K562 (cell line): ENCODE results near the gene GPC3. TPM values are rescaled to one million over a fixed set of nuclear protein-coding genes. Genes with fewer than 3 reads are reported as not detected.

Source experiments
- ATAC-seq: fragments of 200-7000 bp; cut with Tn5 transposase; 3 replicates; pipeline ENCODE4 v1.9.1; 2020; ENCODE audit warnings: moderate library complexity
- BruUV-seq: library from RNA; stranded (reverse); fragments of 400-500 nt; replicated peaks from 2 replicates; lab custom pipeline; 2021; lab: Mats Ljungman, UMichigan
- CTCF ChIA-PET: fragments of 300-600 bp; formaldehyde crosslinking; extraction: SDS; loops from one replicate; lab custom pipeline; 2021; ENCODE audit warnings: low intra/inter-chr PET ratio; lab: Yijun Ruan, JAX
- POLR2A ChIA-PET: fragments of 300-600, 350-650 bp; sonication (Branson Sonifier 250); formaldehyde crosslinking; extraction: SDS; loops from one replicate; lab custom pipeline; 2021; ENCODE audit warnings: antibody characterized with exemption, inconsistent platforms; lab: Yijun Ruan, JAX
- DNase-seq, 4 experiments: peaks; one replicate each; pipeline versions ENCODE4 v3.0.0 to v3.0.0-alpha.2; 2011 to 2018; ENCODE audit warnings: low spot score in 3 of 4, mixed read lengths in 3 of 4; ENCODE audit errors: extremely low read depth in 1 of 4
- FAIRE-seq: peaks from 2 replicates; lab custom pipeline; 2011; peaks lifted over from hg19 to GRCh38; lab: Jason Lieb, UNC
- H2AFZ ChIP-seq: 2 replicates; pipeline ENCODE4 v1.6.0; 2011; ENCODE audit warnings: low read depth, low read length, control low read depth, inconsistent platforms
- H3K27ac ChIP-seq: fragments of 200-600 bp; 3 replicates; pipeline ENCODE4 v1.8.0; 2011; ENCODE audit warnings: low read depth, mild to moderate bottlenecking, control low read depth, inconsistent platforms, low read length, moderate library complexity, mixed read lengths; ENCODE audit errors: extremely low read depth
- H3K27me3 ChIP-seq, 2 experiments: fragments of 300-600 bp in 1 of 2; 2 replicates in 1 of 2; 3 replicates in 1 of 2; pipeline versions ENCODE4 v1.6.0 to v1.8.0; 2011; ENCODE audit warnings: inconsistent platforms in 2 of 2, low read length in 2 of 2, mild to moderate bottlenecking in 1 of 2, mixed read lengths in 1 of 2, moderate library complexity in 1 of 2; ENCODE audit not compliant: control insufficient read depth in 2 of 2, insufficient read depth in 2 of 2
- H3K36me3 ChIP-seq: fragments of 300-600 bp; 3 replicates; pipeline ENCODE4 v1.8.0; 2011; ENCODE audit warnings: mild to moderate bottlenecking, low read length, inconsistent platforms; ENCODE audit not compliant: control insufficient read depth, insufficient read depth
- H3K4me1 ChIP-seq, 2 experiments: fragments of 200-600 bp in 1 of 2; replicated peaks in 1 of 2; 2 replicates in 1 of 2; 3 replicates in 1 of 2; pipeline versions ENCODE4 v1.5.1 to v1.8.0; 2011; ENCODE audit warnings: inconsistent platforms in 2 of 2, low read length in 2 of 2, mild to moderate bottlenecking in 1 of 2, mixed read lengths in 1 of 2, moderate library complexity in 1 of 2; ENCODE audit not compliant: control insufficient read depth in 2 of 2, insufficient read depth in 2 of 2
- H3K4me2 ChIP-seq: 2 replicates; pipeline ENCODE4 v1.6.1; 2011; ENCODE audit warnings: low read length, control low read depth, inconsistent platforms, mixed read lengths; ENCODE audit not compliant: insufficient read depth
- H3K4me3 ChIP-seq: fragments of 200-600 bp; sonication (generic), shearing (Covaris generic); 2 replicates; pipeline ENCODE4 v1.5.1; 2016; ENCODE audit warnings: control low read depth, inconsistent platforms
- H3K79me2 ChIP-seq: fragments of 200-600 bp; 3 replicates; pipeline ENCODE4 v1.8.0; 2011; ENCODE audit warnings: low read length, inconsistent platforms; ENCODE audit not compliant: control insufficient read depth, insufficient read depth
- H3K9ac ChIP-seq, 2 experiments: 2 replicates each; pipeline versions ENCODE4 v1.6.0 to v1.6.1; 2011; ENCODE audit warnings: low read depth in 2 of 2, low read length in 2 of 2, control low read depth in 1 of 2, inconsistent platforms in 1 of 2, mild to moderate bottlenecking in 1 of 2, mixed read lengths in 1 of 2; ENCODE audit not compliant: insufficient read depth in 1 of 2
- H3K9me1 ChIP-seq: one replicate; pipeline ENCODE4 v1.6.0; 2011; ENCODE audit warnings: inconsistent platforms, mild to moderate bottlenecking, low read length, moderate library complexity; ENCODE audit not compliant: control insufficient read depth, insufficient read depth
- H3K9me3 ChIP-seq: replicated peaks from 2 replicates; pipeline ENCODE4 v1.5.1; 2011; ENCODE audit warnings: low read depth, low read length, inconsistent platforms; ENCODE audit not compliant: control insufficient read depth, insufficient read depth
- H4K20me1 ChIP-seq: replicated peaks from 2 replicates; pipeline ENCODE4 v1.6.1; 2011; ENCODE audit warnings: low read length, inconsistent platforms, mixed read lengths; ENCODE audit not compliant: control insufficient read depth, insufficient read depth
- CUX1 ChIP-seq: fragments of 200-800 bp; sonication (Bioruptor generic); IDR thresholded peaks from 2 replicates; pipeline ENCODE4 v1.6.1; 2016; ENCODE audit warnings: missing genetic modification characterization, missing compliant biosample characterization
- E2F6 ChIP-seq, 2 experiments: IDR thresholded peaks; 2 replicates each; pipeline ENCODE4 v1.6.1; 2011; ENCODE audit warnings: borderline replicate concordance in 1 of 2, control low read depth in 1 of 2, low read depth in 1 of 2, low read length in 1 of 2, mild to moderate bottlenecking in 1 of 2, mixed read lengths in 1 of 2, moderate library complexity in 1 of 2; ENCODE audit not compliant: insufficient read depth in 1 of 2, insufficient read length in 1 of 2, poor library complexity in 1 of 2, severe bottlenecking in 1 of 2; ENCODE audit errors: extremely low read depth in 1 of 2
- RB1 ChIP-seq: fragments of 450-650 bp; IDR thresholded peaks from 2 replicates; pipeline ENCODE4 v1.6.1; 2017; ENCODE audit warnings: low read depth, mild to moderate bottlenecking
- RBM25 ChIP-seq: fragments of 200-400 bp; formaldehyde crosslinking; IDR thresholded peaks from 2 replicates; pipeline ENCODE4 v1.6.1; 2018; ENCODE audit warnings: low read length, low read depth, moderate library complexity; ENCODE audit not compliant: severe bottlenecking
- WGBS: fragments of 100-300 bp; shearing (Covaris generic); methylation state at CpG from one replicate; pipeline ENCODE4 v1.1.6; 2016; ENCODE audit warnings: low coverage, mixed read lengths; ENCODE audit not compliant: insufficient coverage; ENCODE audit errors: missing lambda C conversion rate; 5-methylcytosine and 5-hydroxymethylcytosine counted together
- in situ Hi-C: fragments of 300-500 bp; cut with MboI; formaldehyde crosslinking; loops from 4 replicates; pipeline ENCODE4 v1.15.0; 2018; ENCODE audit warnings: inconsistent platforms, mixed read lengths
- intact Hi-C: fragments of 100-400 bp; cut with micrococcal nuclease; formaldehyde crosslinking; loops from 2 replicates; pipeline ENCODE4 v1.14.2; 2022
- polyA plus RNA-seq, 8 experiments: library from polyadenylated mRNA; depleted of rRNA in 4 of 8; stranded (reverse) in 5 of 8; unstranded in 3 of 8; fragments of >200 nt; fragmentation: Nextera tagmentation in 2 of 8; fragmentation: Illumina TruSeq in 1 of 8; extraction: Ambion mirVana in 2 of 8; extraction: Trizol in 1 of 8; gene quantifications; 2 replicates each; pipeline versions ENCODE4 v1.2.1 to v1.2.3, GENCODE V29; 2011 to 2014; ENCODE audit warnings: inconsistent platforms in 1 of 8, missing spikeins in 1 of 8
- total RNA-seq, 7 experiments: library from RNA; depleted of rRNA in 6 of 7; stranded (reverse); fragments of >200 nt in 6 of 7; fragmentation: Illumina TruSeq in 2 of 7; extraction: Trizol in 2 of 7; gene quantifications; 2 replicates each; pipeline versions ENCODE4 v1.2.1 to v1.2.3, GENCODE V29; 2011 to 2021; ENCODE audit warnings: low replicate concordance in 1 of 7

Gene GPC3
- total and polyA plus RNA-seq, 9 of the 15 experiments (the other 6 are each of a cell fraction or from before 2014, with no cell fraction given), result 0.42 TPM; not detected in 8

- no peaks in the 10 kb centered on the region for H3K27me3 ChIP-seq
- DNase-seq (no peak), FAIRE-seq (no peak), ATAC-seq (no peak)
- no peak for TF ChIP-seq E2F6 (IDR thresholded peaks at IDR 0.05; ENCODE audit: borderline replicate concordance in 1 of 2, extremely low read depth in 1 of 2, insufficient read depth in 1 of 2, insufficient read length in 1 of 2, low read depth in 1 of 2, low read length in 1 of 2, poor library complexity in 1 of 2, severe bottlenecking in 1 of 2)
- TF ChIP-seq RB1, result no peak
- no peaks in the 10 kb centered on the region for H3K79me2 ChIP-seq
- H3K9me1 ChIP-seq, result no peaks in the 10 kb centered on the region
- no peak overlapping the region for H3K9ac ChIP-seq
- ChIA-PET CTCF (no interaction called here), POLR2A (no interaction called here)
- H3K27ac ChIP-seq, result no peak overlapping the region
- no peak overlapping the region for H3K4me2 ChIP-seq
- no peak overlapping the region for H3K4me3 ChIP-seq
- no peaks in the 10 kb centered on the region for H3K36me3 ChIP-seq
- no peaks in the 10 kb centered on the region for H4K20me1 ChIP-seq
- H3K4me1 ChIP-seq, result no peaks in the 10 kb centered on the region
- in situ Hi-C loops, result no loop called here
- no peaks in the 10 kb centered on the region for H3K9me3 ChIP-seq
- BruUV-seq, result no TSS peak
- intact Hi-C loops, result no loop called here
- H2AFZ ChIP-seq, result no peak overlapping the region
- WGBS, result 0% methylated on average over 3 of the region's 3 CpGs
Observed at GRCh38 chrX:133950214-133950613, 35.2 kb downstream of the GPC3 start.

GRCh38 chrX:133948895-133949294 lies 36.5 kb downstream of the GPC3 start:
- H4K20me1 ChIP-seq, result no peaks in the 10 kb centered on the region
- 0% methylated on average over 1 of the region's 1 CpG for WGBS
- no peaks in the 10 kb centered on the region for H3K4me1 ChIP-seq
- POLR2A ChIA-PET, result interaction anchor here (1.0 kb wide), 1 partner anchor 14 kb away, joined by 3 read pairs; no protein-coding TSS in a partner anchor
- in situ Hi-C loops, result no loop called here
- peak; percentile 78 for TF ChIP-seq RBM25
- no peak for TF ChIP-seq CUX1 (CRISPR knock-in tag)
- TF ChIP-seq, all 486 proteins: peak for 1
- intact Hi-C loops, result no loop called here
- Histone ChIP-seq H3K4me3 (no peak overlapping the region), H3K4me2 (no peak overlapping the region), H3K9me3 (no peaks in the 10 kb centered on the region), H2AFZ (no peak overlapping the region), H3K9ac (no peak overlapping the region), H3K9me1 (no peaks in the 10 kb centered on the region), H3K79me2 (no peaks in the 10 kb centered on the region), H3K27ac (no peak overlapping the region), H3K27me3 (no peaks in the 10 kb centered on the region), H3K36me3 (no peaks in the 10 kb centered on the region)
- DNase-seq (no peak), FAIRE-seq (no peak), ATAC-seq (no peak)
- no TSS peak for BruUV-seq
- CTCF ChIA-PET, result no interaction called here
